Uterus (tissue), 4 donors: Measurements from ENCODE around the gene CHD8. TPM values are rescaled to one million over a fixed set of nuclear protein-coding genes. Genes with fewer than 3 reads are reported as not detected.

Experiments used
- DNase-seq, 2 donors: peaks; one replicate each; pipeline ENCODE4 v3.0.0-alpha.2; 2019 to 2020
- H3K27ac ChIP-seq, 2 donors: fragments of 200-600 bp; sonication (generic); 1 replicate in 1 of 2; 2 replicates in 1 of 2; pipeline ENCODE4 v1.5.1; 2016 to 2018
- H3K27me3 ChIP-seq, 2 donors: fragments of 200-600 bp; sonication (generic); one replicate each; pipeline ENCODE4 v1.5.1; 2018 to 2019; ENCODE audit warnings: control low read depth in 1 of 2
- H3K36me3 ChIP-seq, 2 donors: fragments of 200-600 bp; sonication (generic); one replicate each; pipeline ENCODE4 v1.5.1; 2019; ENCODE audit warnings: control low read depth in 1 of 2
- H3K4me1 ChIP-seq, 2 donors: fragments of 200-600 bp; sonication (generic); one replicate each; pipeline ENCODE4 v1.5.1; 2018 to 2019; ENCODE audit warnings: control low read depth in 1 of 2
- H3K4me3 ChIP-seq, 2 donors: fragments of 200-600 bp; sonication (generic); 1 replicate in 1 of 2; 2 replicates in 1 of 2; pipeline ENCODE4 v1.5.1; 2018 to 2019; ENCODE audit warnings: mild to moderate bottlenecking in 1 of 2
- H3K9me3 ChIP-seq, 2 donors: fragments of 200-600 bp; sonication (generic); one replicate each; pipeline ENCODE4 v1.5.1; 2019; ENCODE audit warnings: control low read depth in 1 of 2
- CTCF ChIP-seq, 4 experiments: fragments of 200-600 bp in 2 of 4; fragments of 450-650 bp in 2 of 4; sonication (generic) in 2 of 4; IDR thresholded peaks; one replicate each; pipeline ENCODE4 v1.5.1; 2016 to 2019; ENCODE audit warnings: antibody characterized with exemption in 4 of 4, mild to moderate bottlenecking in 2 of 4, moderate library complexity in 1 of 4
- POLR2A ChIP-seq, 2 donors: fragments of 450-650 bp; IDR thresholded peaks; one replicate each; pipeline ENCODE4 v1.6.1; 2016; ENCODE audit warnings: antibody characterized with exemption in 2 of 2, mild to moderate bottlenecking in 1 of 2, moderate library complexity in 1 of 2
- intact Hi-C: fragments of 100-400 bp; cut with DNase I; formaldehyde crosslinking; loops from one replicate; pipeline ENCODE4 v1.15.1; 2023; ENCODE audit warnings: low total_unique reads
- total RNA-seq, 4 donors: library from RNA; depleted of rRNA in 3 of 4; stranded (reverse); fragments of >200 nt in 3 of 4; gene quantifications; one replicate each; pipeline versions ENCODE4 v1.1.0 to v1.2.4, GENCODE V29; 2014 to 2023
- donor health status: DM: yes; HTN: yes; CAD: no.

Gene CHD8
- total RNA-seq, 4 donors from 2014 or later: 21.8 to 95.1 (median 48.8) TPM

GRCh38 chr14:21476925-21477681 lies 21.2 kb upstream of the CHD8 start, which contains the start of the genes RAB2B and TOX4:
Gene RAB2B, minus strand, starts transcription at chr14:21476959. Its CDS starts 87 bp downstream, at chr14:21476872.
Gene TOX4, plus strand, starts transcription at chr14:21477195. Its CDS starts 84 bp downstream, at chr14:21477279.
- intact Hi-C loops: no loop called here
- H3K27ac ChIP-seq: peak within 1 kb of the TSS; percentile 86 to 92
- TF ChIP-seq POLR2A (IDR thresholded peaks at IDR 0.05): peak; percentile 35 to 72
- TF ChIP-seq CTCF (IDR thresholded peaks at IDR 0.05): peak; percentile 98 to 99 (median 99)
- H3K36me3 ChIP-seq: no peaks in the 10 kb centered on the region
- H3K27me3 ChIP-seq: no peaks in the 10 kb centered on the region
- DNase-seq: peak; percentile 97
- no peaks in the 10 kb centered on the region for H3K9me3 ChIP-seq
- H3K4me3 ChIP-seq: peak within 1 kb of the TSS; percentile 56 to 82
- peaks cover 5 to 14% of the 10 kb centered on the region in 2 donors for H3K4me1 ChIP-seq

GRCh38 chr14:21476523-21476924 lies 20.6 kb upstream of the CHD8 start:
- Histone ChIP-seq H3K4me3 (peak overlapping the region; percentile 56 to 82), H3K9me3 (no peaks in the 10 kb centered on the region), H3K27ac (peak overlapping the region; percentile 86 to 92), H3K4me1 (peaks cover 5 to 14% of the 10 kb centered on the region in 2 donors), H3K27me3 (no peaks in the 10 kb centered on the region), H3K36me3 (no peaks in the 10 kb centered on the region)
- intact Hi-C loops: no loop called here
- DNase-seq: peak in 1 of 2 donors; percentile 86
- TF ChIP-seq POLR2A (IDR thresholded peaks at IDR 0.05): no peak
- no peak for TF ChIP-seq CTCF (IDR thresholded peaks at IDR 0.05)

- TF ChIP-seq CTCF (IDR thresholded peaks at IDR 0.05) (no peak), POLR2A (IDR thresholded peaks at IDR 0.05) (no peak)
- no peak for DNase-seq
- peak overlapping the region; percentile 56 to 82 for H3K4me3 ChIP-seq
- H3K27ac ChIP-seq: peak overlapping the region; percentile 86 to 92
- H3K4me1 ChIP-seq: peaks cover 5 to 14% of the 10 kb centered on the region in 2 donors
- H3K27me3 ChIP-seq: no peaks in the 10 kb centered on the region
- H3K9me3 ChIP-seq: no peaks in the 10 kb centered on the region
- no peaks in the 10 kb centered on the region for H3K36me3 ChIP-seq
- intact Hi-C loops: no loop called here
These were observed 20.0 kb upstream of the CHD8 start for GRCh38 chr14:21475767-21476522.

GRCh38 chr14:21467616-21468015 lies 11.7 kb upstream of the CHD8 start:
- intact Hi-C loops: no loop called here
- no peaks in the 10 kb centered on the region for H3K36me3 ChIP-seq

More at GRCh38 chr14:21467616-21468015, 11.7 kb upstream of the CHD8 start:
- Histone ChIP-seq H3K27me3 (no peaks in the 10 kb centered on the region), H3K27ac (no peak overlapping the region), H3K4me3 (no peak overlapping the region), H3K9me3 (no peaks in the 10 kb centered on the region), H3K4me1 (no peaks in the 10 kb centered on the region)
- DNase-seq: no peak
- no peak for TF ChIP-seq POLR2A (IDR thresholded peaks at IDR 0.05)
- no peak for TF ChIP-seq CTCF (IDR thresholded peaks at IDR 0.05)
